Stimulated activated CD4-positive, alpha-beta T cell treated with anti-CD3 and anti-CD28 coated beads, TNF-alpha, amount 100 ng/mL, for 4 hours (primary cell): Measurements from ENCODE around the gene AS3MT.
"Not testable (repeated sequence)": the region's sequence is repeated elsewhere in the genome, so short reads cannot be mapped to it uniquely, and the experiment has no call there.

Source experiments
- DNase-seq, 3 experiments: peaks; one replicate each; pipeline ENCODE4 v3.0.0-alpha.2; 2020; ENCODE audit warnings: low read depth in 3 of 3

The AS3MT gene, protein sequence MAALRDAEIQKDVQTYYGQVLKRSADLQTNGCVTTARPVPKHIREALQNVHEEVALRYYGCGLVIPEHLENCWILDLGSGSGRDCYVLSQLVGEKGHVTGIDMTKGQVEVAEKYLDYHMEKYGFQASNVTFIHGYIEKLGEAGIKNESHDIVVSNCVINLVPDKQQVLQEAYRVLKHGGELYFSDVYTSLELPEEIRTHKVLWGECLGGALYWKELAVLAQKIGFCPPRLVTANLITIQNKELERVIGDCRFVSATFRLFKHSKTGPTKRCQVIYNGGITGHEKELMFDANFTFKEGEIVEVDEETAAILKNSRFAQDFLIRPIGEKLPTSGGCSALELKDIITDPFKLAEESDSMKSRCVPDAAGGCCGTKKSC

DNA sequence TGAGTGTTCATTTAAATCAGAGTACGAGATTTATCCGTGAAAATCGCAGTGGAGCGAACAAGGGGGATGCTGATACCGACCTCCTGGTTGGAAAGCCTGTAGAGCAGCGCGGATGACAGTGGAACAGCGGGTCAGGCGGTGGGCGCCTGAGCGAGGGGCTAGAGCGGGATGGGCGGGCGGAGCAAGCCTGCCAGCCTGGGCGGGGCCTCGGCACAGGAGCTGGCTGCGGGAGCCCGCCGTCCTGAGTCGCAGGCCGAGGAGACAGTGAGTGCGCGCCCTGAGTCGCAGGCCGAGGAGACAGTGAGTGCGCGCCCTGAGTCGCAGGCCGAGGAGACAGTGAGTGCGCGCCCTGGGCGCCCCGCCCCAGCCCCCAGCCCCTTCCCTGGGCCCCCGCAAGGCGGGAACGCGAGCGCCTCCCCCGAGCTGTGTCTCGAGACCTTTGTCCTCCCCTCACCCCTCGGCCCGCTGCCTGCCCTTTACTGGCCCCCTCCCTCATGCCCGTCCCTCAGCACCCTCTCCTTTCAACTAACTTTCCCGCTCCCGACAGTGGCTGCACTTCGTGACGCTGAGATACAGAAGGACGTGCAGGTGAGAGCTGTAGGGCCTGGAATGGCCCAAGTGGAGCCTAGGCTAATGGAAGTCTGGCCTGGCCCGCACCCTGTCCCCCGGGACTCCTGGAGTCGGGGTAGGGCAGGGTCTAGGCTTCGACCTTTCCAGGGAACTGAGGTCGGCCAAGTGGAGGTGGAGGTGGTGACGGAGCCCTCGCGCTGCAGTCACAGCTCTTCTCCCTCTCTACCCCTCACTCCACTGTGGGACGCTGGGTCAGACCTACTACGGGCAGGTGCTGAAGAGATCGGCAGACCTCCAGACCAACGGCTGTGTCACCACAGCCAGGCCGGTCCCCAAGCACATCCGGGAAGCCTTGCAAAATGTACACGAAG, at the start of gene AS3MT:
AS3MT (plus strand) TSS at position 213 of the 941 bp plus-strand sequence; CDS start at position 336, 123 bp downstream.
- no peak for DNase-seq

DNA sequence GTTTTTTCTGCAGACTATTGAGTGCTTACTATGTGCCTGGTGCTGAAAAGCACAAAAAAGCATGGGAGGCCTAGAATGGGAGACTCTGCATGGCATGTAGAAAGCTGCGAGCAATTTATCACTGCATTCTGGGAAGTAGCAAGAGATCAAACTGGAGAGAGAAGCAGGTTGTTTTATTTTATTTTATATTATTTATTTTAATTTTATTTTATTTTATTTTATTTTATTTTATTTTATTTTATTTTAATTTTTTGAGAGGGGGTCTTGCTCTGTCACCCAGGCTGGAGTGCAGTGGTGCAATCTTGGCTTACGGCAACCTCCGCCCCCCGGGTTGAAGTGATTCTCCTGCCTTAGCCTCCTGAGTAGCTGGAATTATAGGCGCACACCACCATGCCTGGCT, 49.3 kb upstream of the AS3MT start:
- not testable (repeated sequence) for DNase-seq

DNA sequence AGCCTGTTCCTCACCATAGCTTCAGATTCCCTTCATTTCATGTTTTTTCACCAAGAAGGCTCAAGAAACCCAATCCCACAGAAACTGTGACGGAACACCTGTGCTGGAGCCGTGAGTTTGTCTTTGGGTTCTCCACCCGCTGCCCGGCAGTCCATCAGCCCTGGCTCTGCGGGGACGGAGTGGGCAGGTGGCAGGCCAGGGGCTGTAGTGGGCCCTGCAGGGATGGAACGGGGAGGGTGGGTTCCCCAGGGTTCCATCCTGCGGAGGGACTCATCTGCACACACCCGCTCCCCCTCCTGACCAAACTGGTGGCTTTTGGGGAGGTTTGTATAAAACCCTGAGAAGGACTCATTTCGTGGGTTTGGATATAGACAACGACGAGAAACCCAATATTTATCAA, 47.0 kb upstream of the AS3MT start:
- DNase-seq, result no peak

DNA sequence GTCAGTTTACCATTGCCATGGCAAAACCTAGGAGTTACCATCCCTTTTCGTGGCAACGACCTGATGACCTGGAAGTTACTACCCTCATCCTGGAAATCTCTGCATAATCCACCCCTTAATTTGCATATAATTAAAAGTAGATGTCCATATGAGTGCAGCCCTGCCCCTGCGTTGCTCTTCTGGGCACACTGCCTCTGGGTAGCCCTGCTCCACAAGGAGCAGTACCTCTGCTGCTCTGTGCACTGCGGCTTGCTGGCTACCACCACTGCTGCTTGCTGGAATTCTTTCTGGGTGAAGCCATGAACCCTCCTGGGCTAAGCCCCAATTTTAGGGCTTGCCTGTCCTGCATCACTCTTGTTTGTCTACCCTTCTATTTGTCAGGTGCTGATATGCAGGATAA, 44.6 kb upstream of the AS3MT start:
- no peak for DNase-seq

DNA sequence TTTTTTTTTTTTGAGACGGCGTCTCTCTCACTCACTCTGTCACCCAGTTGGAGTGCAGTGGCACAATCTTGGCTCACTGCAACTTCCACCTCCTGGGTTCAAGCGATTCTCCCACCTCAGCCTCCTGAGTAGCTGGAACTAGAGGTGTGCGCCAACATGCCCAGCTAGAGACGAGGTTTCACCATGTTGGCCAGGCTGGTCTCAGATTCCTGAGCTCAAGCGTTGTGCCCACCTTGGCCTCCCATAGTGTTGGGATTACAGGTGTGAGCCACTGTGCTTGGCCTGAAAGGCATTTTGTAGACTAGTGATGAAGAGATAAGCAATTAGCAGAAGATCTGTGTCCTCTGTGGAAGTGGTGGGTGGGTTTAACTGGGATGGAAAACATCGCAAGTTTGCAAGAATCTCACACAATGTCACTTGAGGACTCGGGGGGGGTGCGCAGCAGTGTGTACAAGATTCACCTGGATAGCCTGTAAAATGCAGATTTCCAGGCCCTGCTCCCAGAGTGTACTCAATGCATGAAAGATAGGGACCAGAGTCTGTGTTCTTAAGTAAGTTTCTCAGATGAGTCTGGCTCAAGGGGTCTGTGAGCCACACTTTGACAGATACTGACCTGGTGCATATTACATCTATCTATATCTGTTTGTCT, 43.0 kb upstream of the AS3MT start:
- no peak for DNase-seq

DNA sequence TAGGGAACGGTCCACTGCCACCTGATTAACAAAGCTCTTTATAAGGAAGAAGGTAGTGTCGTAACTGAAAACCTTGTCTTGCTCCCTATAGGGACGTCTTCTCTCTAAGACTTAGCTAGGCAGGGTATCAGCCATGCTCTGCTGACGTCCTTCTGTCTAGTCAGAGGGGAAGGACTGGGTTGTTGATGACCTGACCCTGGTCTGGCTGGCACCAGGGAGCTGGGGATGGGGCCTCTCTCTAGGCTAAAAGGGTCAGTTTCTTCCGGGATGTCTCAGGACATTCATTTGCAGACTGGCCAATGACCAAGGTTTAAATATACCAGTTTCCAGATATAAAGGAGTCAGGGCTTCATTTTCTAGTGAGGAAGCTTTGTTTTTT, 41.7 kb upstream of the AS3MT start:
- no peak for DNase-seq

DNA sequence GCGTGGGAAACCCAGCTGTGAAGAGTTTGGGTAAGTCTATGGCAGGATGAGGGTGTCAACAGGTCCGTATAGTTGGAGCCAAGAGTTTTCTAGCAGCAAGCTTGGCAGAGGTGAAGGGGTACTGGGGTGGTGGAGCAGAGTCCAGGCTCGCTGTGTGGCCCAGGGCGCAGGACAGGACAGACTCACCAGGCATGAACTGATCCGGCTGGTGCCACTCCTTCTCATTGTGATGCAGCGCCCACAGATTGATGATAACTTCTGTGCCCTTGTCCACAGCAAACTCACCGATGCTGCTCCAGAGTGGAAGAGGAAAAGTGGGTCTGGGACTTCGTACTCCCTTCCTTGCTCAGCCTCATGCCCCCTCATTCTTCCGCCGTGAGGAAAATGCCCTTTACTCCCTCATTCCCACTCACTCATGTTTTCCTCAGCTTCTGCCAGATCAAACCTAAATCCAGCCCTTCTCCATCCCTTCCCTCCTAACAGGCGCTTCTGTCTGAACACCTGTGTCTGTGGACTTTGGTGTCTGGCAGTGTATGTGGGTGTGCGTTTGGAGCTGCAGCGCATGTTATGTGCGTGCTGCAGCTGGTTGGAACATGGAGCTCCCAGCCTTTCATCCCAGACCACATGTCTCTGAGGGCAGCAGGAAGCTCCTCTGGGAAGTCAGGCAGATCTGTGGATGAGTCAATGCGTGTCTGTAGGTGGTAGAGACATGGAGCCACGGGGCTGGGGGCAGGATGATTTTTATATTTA, 37.8 kb upstream of the AS3MT start:
- DNase-seq, result no peak

DNA sequence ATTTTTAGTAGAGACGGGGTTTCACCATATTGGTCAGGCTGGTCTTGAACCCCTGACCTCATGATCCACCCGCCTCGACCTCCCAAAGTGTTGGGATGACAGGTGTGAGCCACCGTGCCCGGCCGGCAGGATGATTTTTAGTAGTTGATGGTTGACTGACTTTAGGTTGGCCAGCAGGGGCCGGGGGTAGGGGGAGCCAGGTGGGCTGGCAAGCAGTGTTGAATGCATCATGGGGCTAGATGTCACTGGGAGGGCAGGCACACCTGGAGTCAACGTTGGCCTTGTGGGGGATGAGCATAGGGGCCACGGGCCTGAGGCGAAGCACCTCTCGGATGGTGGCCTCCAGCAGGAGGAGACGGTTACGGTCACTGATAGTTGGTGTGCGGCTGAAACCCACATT, 37.0 kb upstream of the AS3MT start:
- no peak for DNase-seq

DNA sequence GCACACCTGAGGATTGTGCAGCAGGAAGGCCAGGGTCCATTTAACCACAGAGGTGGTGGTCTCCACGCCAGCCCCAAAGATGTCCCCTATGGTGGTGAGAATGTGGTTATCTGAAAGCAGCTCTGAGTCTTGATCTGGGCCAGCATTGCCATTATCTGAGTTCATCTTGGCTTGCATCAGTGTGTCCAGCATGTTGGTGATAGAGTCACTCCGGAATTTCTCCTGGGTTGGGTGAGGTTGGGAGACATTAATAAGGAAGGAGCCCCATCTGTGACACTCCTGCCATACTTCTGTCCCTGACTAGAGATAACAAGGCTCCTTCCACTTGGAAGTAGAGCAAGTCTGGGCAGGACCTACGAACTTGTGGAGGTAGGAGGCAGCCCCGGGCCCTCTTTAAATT, 36.3 kb upstream of the AS3MT start:
- no peak for DNase-seq

DNA sequence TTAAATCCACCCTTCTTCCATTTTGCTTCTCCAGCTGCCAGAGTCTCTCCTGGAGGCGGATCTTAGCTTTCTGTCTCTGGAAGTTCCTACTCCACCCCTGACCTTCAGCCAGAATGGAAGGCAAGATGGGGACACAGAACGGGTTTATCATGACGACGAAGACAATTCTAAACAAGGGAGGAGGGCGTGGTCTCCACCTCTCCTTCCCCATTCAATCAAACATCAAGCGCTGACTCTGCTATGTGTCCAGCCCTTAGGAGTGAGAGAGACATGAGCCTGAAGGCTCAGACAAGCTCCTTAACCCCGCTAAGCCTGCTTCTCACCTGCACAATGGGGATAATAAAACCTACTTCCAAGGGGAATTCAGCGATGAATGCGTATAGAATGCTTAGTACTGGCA, 35.1 kb upstream of the AS3MT start:
- no peak for DNase-seq

DNA sequence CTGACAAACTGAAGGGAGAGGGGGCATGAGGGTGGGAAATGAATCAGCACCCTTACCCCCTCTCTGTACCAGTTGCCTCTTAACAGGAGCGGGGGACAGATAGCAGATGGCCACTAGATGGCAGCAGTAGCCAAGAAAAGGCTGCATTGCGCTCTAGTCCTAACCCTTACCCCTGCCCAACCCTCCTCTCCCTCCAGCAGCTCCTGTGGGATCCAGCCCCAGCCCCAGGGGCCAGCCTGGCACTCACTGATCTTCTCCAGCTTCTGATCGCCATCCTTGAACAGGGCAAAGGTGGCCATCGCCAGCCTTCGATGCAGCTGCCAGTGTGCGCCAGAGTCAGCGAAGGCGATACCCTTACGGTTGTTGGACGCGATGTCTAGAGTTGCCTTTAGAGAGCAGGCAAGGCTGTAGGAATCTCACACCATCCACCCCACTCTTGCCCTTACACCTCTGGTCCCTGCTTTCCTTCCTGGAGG, 34.2 kb upstream of the AS3MT start:
- peak; percentile 48 to 66 (median 52) for DNase-seq

DNA sequence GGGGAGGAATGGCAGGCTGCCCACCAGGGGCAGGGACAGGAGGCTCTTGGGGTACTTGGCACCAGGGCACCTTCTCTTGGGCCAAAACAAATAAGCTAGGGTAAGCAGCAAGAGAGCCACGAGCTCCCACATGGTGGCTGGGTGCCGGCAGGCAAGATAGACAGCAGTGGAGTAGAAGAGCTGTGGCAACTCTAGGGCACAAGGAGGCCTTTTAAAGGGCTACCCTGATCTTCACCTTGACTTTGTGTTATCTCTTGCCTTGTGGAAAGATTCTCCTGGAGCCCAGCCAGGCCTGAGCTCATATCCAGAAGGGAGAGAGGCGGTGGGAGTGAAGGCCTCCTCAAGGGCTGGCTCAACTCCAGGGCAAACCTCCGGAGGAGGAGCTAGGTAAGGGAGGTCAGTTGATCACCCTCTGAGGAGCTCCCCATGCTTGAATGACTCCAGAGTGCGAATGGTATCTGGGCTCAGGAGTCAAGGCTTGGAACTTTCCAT, 32.0 kb upstream of the AS3MT start, which contains the start of gene CYP17A1:
CYP17A1 (minus strand) TSS at position 184 of the 492 bp plus-strand sequence; CDS start at position 132, 52 bp downstream.
- DNase-seq, result no peak

DNA sequence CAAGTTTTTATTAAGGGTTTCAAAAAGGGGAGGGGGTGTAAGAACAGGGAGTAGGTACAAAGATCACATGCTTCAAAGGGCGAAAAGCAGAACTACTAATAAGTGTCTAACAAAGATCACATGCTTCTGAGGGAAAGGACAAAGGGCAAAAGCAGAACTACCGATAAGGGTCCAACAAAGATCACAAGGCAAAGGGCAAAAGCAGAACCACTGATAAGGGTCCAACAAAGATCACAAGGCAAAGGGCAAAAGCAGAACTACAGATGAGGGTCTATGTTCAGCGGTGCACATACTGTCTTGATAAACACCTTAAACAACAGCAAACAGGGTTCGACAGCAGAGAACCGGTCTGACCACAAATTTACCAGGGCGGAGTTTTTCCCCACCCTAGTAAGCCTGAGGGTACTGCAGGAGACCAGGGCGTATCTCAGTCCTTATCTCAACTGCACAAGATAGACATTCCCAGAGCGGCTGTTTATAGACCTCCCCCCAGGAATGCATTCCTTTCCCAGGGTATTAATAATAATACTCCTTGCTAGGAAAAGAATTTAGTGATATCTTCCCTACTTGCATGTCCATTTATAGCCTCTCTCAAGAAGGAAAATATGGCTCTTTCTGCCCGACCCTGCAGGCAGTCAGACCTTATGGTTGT, 30.9 kb upstream of the AS3MT start:
- not testable (repeated sequence) for DNase-seq

DNA sequence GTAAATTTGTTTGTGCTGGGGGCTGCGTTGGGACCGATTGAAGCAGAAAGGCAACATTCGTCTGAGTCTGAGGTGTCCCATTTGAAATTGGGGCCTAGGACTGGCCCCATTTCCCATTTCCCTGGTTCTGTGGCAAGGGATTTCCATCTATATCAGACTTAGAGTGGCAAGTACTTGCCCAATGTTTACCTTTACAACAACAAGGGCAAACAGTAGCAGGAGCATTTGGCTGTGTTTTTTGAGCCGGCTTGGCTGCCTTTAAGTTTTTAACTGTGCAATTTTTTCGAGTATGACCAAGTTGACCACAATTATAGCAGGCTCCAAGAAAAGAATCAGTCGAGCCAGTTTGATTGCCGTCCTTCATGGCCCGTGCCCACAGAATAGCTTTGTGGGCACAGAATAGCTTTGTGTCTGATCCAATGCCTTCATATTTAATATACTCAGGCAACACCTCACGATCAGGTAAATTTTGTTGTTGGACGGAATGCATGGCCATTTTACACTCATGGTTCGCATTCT, 27.4 kb upstream of the AS3MT start:
- no peak for DNase-seq

DNA sequence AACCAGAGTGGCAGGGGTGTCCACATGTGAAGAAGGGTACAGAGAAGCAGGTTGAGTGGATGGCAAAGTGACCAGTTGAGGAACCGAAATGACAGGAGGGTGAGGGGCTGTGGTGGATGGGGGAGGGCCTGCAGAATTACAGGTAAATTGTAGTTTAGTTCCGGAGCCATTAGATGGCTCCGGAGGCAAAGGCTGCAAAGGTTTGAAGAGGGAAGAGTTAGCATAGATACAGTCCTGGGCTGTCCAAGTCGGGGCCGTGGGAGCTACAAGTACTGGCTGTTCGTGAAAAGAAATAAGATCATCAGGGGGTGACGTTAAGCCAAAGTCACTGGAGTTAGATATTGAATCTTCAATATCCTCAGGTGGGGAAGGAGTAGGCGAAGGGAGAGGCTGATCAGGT, 26.1 kb upstream of the AS3MT start:
- not testable (repeated sequence) for DNase-seq

DNA sequence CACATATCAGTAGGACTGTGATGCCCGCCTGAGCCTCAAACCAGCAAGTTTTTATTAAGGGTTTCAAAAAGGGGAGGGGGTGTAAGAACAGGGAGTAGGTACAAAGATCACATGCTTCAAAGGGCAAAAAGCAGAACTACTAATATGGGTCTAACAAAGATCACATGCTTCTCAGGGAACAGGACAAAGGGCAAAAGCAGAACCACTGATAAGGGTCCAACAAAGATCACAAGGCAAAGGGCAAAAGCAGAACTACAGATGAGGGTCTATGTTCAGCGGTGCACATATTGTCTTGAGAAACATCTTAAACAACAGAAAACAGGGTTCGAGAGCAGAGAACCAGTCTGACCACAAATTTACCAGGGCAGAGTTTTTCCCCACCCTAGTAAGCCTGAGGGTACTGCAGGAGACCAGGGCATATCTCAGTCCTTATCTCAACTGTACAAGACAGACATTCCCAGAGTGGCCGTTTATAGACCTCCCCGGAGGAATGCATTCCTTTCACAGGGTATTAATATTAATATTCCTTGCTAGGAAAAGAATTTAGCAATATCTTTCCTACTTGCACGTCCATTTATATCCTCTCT, 25.0 kb upstream of the AS3MT start:
- DNase-seq, result not testable (repeated sequence)

DNA sequence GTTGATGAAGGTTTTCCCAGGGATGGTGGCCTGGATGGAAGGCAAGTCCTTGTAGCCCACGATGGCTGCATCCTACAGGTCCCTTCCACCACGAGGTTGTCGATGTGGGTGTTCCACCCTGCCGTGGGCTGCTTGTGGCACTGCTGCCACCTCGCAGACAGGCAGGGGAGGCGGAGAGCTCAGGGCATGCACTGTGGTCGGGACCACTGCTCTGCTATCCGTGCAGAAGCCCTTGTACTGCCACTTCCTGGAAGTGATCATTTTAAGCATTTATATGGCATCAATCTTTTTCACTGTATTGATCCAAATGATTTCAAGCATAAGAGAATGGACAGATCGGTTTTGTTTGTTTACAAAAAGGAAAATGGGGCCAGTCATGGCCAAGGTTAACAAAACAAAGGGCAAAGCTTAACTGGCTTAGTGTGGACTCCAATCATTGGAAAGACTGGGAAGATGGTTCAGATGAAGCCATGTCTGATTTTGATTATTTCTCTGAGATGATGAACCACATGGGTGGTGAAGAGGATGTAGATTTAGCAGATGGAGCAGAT, 23.8 kb upstream of the AS3MT start:
- no peak for DNase-seq

DNA sequence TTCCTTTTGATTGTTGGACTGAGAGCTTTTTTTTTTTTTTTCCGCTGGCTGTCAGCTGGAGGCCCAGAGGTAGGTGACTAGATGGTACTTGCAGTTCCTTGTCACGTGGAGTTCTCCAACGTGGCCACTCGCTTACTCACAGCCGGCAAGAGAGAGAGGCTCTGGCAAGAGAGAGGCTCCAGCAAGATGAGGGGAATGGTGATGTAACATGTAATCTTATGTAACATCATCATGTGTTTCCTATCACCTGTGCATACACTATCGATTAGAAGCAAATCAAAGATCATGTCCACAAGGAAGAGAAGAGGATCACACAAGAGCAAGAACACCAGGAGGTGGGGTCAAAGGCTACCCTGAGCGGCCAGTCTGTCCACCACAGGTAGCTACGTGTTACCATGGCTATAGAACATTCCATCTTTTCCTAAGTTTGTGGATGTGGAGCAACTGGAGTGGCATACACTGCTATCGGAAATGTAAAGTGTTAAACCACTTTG, 19.2 kb upstream of the AS3MT start:
- DNase-seq, result no peak

DNA sequence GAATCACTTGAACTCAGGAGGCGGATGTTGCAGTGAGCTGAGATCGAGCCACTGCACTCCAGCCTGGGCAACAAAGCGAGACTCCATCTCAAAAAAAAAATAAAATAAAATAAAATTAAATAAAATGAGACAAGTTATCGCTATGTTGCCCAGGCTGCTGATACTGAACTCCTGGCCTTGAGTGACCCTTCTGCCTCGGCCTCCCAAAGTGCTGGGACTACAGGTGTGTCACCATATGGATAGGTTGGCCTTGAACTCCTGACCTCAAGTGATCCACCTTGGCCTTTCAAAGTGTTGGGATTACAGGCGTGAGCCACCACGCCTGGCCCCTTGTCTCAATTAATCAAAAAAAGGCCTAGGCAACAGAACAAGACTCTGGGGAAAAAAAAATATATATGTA, 16.0 kb upstream of the AS3MT start:
- DNase-seq, result not testable (repeated sequence)
